Ovary (tissue), 9 donors: ENCODE results near the gene MTM1. TPM values are rescaled to one million over a fixed set of nuclear protein-coding genes. Genes with fewer than 3 reads are reported as not detected.

Experiments used
- DNase-seq, 5 donors: peaks; one replicate each; pipeline ENCODE4 v3.0.0-alpha.2; 2019 to 2020
- H3K27ac ChIP-seq, 2 donors: fragments of 200-600 bp; one replicate each; pipeline versions ENCODE4 v1.5.1 to v1.8.0; 2019 to 2022
- H3K27me3 ChIP-seq: fragments of 200-600 bp; one replicate; pipeline ENCODE4 v1.8.0; 2022
- H3K36me3 ChIP-seq: fragments of 200-600 bp; sonication (generic); one replicate; pipeline ENCODE4 v1.5.1; 2019
- H3K4me1 ChIP-seq: one replicate; pipeline ENCODE4 v1.8.1; 2013; ENCODE audit warnings: mild to moderate bottlenecking, moderate library complexity; ENCODE audit not compliant: insufficient read depth
- H3K4me3 ChIP-seq: fragments of 200-600 bp; sonication (generic); one replicate; pipeline ENCODE4 v1.5.1; 2017
- H3K9me3 ChIP-seq, 2 donors: fragments of 200-600 bp in 1 of 2; sonication (generic) in 1 of 2; one replicate each; pipeline versions ENCODE4 v1.5.1 to v1.8.1; 2013 to 2019; ENCODE audit warnings: mild to moderate bottlenecking in 1 of 2, moderate library complexity in 1 of 2
- EP300 ChIP-seq: sonication (generic); formaldehyde crosslinking; IDR thresholded peaks from one replicate; pipeline ENCODE4 v1.6.1; 2017; ENCODE audit warnings: antibody characterized with exemption
- POLR2A ChIP-seq: fragments of 450-650 bp; IDR thresholded peaks from one replicate; pipeline ENCODE4 v1.6.1; 2017; ENCODE audit warnings: antibody characterized with exemption, mild to moderate bottlenecking, moderate library complexity
- WGBS, 3 donors: extraction: QIAGEN DNeasy Blood & Tissue Kit in 1 of 3; methylation state at CpG; one replicate each; pipeline versions ENCODE4 v1.1.5 to v1.1.7; 2013 to 2017; 5-methylcytosine and 5-hydroxymethylcytosine counted together
- intact Hi-C, 4 donors: fragments of 100-400 bp; cut with DNase I; formaldehyde crosslinking; loops; one replicate each; pipeline versions ENCODE4 v1.11.0 to v1.15.1; 2022 to 2023
- polyA plus RNA-seq, 2 donors: library from polyadenylated mRNA; stranded (reverse); fragments of 200-250 nt in 1 of 2; fragments of 350-450 nt in 1 of 2; fragmentation: Illumina TruSeq in 1 of 2; extraction: RNeasy Lipid Tissue Mini Kit (QIAGEN cat#74804) in 1 of 2; gene quantifications; one replicate each; pipeline ENCODE4 v1.2.3, GENCODE V29; 2013 to 2014
- total RNA-seq, 7 donors: library from RNA; depleted of rRNA in 2 of 7; stranded (reverse); fragments of >200 nt in 2 of 7; fragmentation: NEBNext Ultra II Directional in 3 of 7; extraction: Animal tissue kit (Norgen Biotek cat#: 25700) in 3 of 7; gene quantifications; one replicate each; pipeline versions ENCODE4 v1.1.0 to v1.2.4, GENCODE V29; 2016 to 2023
- TF ChIP-seq, protein P1 (sequence below), 3 donors: fragments of 450-650 bp in 2 of 3; fragments of 200-600 bp in 1 of 3; IDR thresholded peaks; one replicate each; pipeline versions ENCODE4 v1.5.1 to v1.8.0; 2016 to 2022; ENCODE audit warnings: antibody characterized with exemption in 3 of 3, mild to moderate bottlenecking in 1 of 3
- donor health status: DM: no; HTN: no; CAD: no; lungs with moderate emphysema.
- donor health status: DM: no; HTN: no; CAD: no.
- donor health status: Bipolar disorder and iron deficiency.
- donor health status: DM: yes; HTN: yes; CAD: no.
- donor health status: DM: no; HTN: no; CAD: no.
- donor health status: DM: yes; HTN: yes; CAD: no.

The MTM1 gene
- total and polyA plus RNA-seq, 9 donors, result 8.8 to 28.3 (median 23.4) TPM

DNA sequence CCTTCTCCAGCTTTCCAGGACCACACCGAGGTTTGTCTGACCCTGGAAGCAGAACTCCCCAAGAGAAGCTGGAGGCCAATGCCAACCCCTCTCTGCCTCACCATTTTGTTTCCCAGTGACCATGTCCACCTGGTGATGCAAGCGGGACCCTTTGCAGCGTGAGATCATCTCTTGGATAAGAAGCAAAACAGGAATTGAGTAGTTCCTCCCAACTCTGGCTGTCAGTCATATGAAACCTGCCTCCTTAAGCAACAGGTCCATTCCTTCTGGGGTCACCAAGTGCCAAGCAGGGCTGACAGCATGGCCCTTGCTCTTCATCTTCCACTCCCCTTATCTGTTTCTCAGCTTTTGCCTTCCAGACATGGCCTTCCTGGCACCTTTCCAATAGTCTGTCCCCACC lies 41.3 kb upstream of the MTM1 start:
- no peak for DNase-seq
- no peaks in the 10 kb centered on the region for H3K9me3 ChIP-seq
- TF ChIP-seq, protein P1, sequence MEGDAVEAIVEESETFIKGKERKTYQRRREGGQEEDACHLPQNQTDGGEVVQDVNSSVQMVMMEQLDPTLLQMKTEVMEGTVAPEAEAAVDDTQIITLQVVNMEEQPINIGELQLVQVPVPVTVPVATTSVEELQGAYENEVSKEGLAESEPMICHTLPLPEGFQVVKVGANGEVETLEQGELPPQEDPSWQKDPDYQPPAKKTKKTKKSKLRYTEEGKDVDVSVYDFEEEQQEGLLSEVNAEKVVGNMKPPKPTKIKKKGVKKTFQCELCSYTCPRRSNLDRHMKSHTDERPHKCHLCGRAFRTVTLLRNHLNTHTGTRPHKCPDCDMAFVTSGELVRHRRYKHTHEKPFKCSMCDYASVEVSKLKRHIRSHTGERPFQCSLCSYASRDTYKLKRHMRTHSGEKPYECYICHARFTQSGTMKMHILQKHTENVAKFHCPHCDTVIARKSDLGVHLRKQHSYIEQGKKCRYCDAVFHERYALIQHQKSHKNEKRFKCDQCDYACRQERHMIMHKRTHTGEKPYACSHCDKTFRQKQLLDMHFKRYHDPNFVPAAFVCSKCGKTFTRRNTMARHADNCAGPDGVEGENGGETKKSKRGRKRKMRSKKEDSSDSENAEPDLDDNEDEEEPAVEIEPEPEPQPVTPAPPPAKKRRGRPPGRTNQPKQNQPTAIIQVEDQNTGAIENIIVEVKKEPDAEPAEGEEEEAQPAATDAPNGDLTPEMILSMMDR (IDR thresholded peaks at IDR 0.05), result no peak
- TF ChIP-seq POLR2A (no peak), EP300 (no peak)
- peaks cover 3% of the 10 kb centered on the region for H3K4me1 ChIP-seq
- H3K27ac ChIP-seq, result no peak overlapping the region
- H3K36me3 ChIP-seq, result no peaks in the 10 kb centered on the region
- intact Hi-C loops, result no loop called here
- 74 to 86% (median 85%) methylated on average over 3 of the region's 3 CpGs for whole genome bisulfite sequencing, 3 donors
- no peak overlapping the region for H3K4me3 ChIP-seq
- H3K27me3 ChIP-seq, result no peaks in the 10 kb centered on the region

DNA sequence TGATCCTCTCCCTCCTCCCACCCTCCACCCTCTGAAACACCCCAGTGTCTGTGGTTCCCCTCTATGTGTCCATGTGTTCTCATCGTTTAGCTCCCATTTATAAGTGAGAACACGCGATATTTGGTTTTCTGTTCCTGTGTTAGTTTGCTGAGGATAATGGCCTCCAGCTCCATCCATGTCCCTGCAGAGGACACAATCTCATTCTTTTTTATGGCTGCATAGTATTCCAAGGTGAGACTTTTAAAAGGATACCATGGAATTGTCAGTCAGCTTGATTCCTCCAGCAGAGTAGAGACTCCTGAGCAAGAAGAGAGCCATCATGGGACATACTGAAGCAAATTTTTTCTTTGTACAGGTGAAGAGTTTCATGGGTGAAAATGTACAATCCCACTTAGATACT lies 38.8 kb upstream of the MTM1 start:
- H3K27ac ChIP-seq, result no peak overlapping the region
- H3K9me3 ChIP-seq, result no peaks in the 10 kb centered on the region
- intact Hi-C loops, result no loop called here
- H3K4me3 ChIP-seq, result no peak overlapping the region
- no peak for DNase-seq
- no peaks in the 10 kb centered on the region for H3K36me3 ChIP-seq
- no peaks in the 10 kb centered on the region for H3K27me3 ChIP-seq
- peaks cover 3% of the 10 kb centered on the region for H3K4me1 ChIP-seq
- 88 to 95% (median 89%) methylated on average over 3 of the region's 3 CpGs for WGBS, 3 donors
- no peak for TF ChIP-seq POLR2A
- no peak for TF ChIP-seq EP300
- TF ChIP-seq, protein P1 (IDR thresholded peaks at IDR 0.05), result no peak

DNA sequence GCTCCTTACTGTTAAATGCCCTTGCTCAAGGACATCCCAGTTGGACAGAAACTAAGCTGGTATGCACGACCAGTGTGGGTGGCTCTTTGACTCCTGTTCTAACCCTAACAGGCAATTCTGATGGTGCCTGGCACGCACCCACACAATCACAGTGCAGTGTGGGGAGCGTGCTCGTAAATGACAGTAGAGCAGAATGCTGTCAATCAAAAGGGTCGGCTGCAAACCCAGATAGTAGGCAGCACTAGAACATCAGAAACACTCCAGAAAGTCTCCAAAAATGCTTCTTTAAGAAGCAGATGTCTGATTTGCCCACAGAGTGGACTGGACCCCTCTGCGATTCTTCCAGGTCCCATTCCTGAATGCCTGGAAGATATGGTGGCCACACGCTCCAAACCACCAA lies 37.6 kb upstream of the MTM1 start:
- 77 to 87% (median 80%) methylated on average over 7 of the region's 7 CpGs for WGBS, 3 donors
- no peak for DNase-seq
- no peaks in the 10 kb centered on the region for H3K36me3 ChIP-seq
- H3K4me3 ChIP-seq, result no peak overlapping the region
- TF ChIP-seq, protein P1 (IDR thresholded peaks at IDR 0.05), result no peak
- no peak for TF ChIP-seq POLR2A
- TF ChIP-seq EP300, result no peak
- intact Hi-C loops, result no loop called here
- H3K9me3 ChIP-seq, result no peaks in the 10 kb centered on the region
- H3K27me3 ChIP-seq, result no peaks in the 10 kb centered on the region
- no peak overlapping the region for H3K27ac ChIP-seq
- peaks cover 3% of the 10 kb centered on the region for H3K4me1 ChIP-seq

DNA sequence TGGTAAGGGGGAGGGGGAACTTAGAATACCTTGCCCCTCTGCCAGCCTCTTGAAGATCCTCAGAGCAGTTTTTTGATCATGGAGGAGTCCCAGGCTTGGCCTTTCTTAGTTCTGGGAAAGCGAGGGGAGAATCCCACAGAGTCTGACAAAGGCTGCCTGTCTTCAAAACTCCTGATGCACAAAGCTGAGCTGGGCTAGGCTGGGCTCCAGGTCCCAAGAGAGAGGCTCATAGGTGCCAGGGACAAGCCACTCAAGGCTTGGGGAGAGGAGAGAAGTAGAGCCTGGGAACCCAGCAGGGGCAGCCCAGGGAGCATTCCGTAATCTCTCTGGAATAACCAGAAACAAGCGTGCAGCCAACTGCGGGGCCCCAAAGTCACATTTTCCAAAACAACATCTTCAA lies 37.0 kb upstream of the MTM1 start:
- Histone ChIP-seq H3K27ac (no peak overlapping the region), H3K27me3 (no peaks in the 10 kb centered on the region), H3K9me3 (no peaks in the 10 kb centered on the region), H3K4me3 (no peak overlapping the region), H3K36me3 (no peaks in the 10 kb centered on the region), H3K4me1 (peaks cover 3% of the 10 kb centered on the region)
- WGBS, 3 donors, result 48 to 64% (median 61%) methylated on average over 4 of the region's 4 CpGs
- TF ChIP-seq EP300 (no peak), POLR2A (no peak)
- TF ChIP-seq, protein P1 (IDR thresholded peaks at IDR 0.05), result no peak
- DNase-seq, result no peak
- intact Hi-C loops, result no loop called here

DNA sequence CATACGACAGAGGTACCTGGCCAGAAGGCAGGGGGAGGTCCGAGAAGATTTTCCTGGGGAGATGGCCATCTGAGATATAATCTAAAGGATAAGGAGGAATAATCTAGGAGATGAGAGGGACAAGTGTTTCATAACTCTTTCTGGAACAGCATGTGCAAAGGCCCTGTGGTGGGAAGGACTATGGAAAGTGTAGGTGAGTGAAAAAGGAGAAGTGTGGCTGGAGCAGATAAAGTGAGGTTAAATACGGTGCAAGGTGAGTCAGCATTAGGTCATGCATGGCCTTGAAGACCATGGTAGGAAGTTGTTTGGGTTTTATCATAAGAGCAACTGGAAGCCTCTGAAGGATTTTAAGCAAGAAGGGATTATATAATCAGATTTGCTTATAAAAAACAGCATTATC lies 34.6 kb upstream of the MTM1 start:
- Histone ChIP-seq H3K27ac (no peak overlapping the region), H3K36me3 (no peaks in the 10 kb centered on the region), H3K9me3 (no peaks in the 10 kb centered on the region), H3K4me3 (no peak overlapping the region), H3K4me1 (no peaks in the 10 kb centered on the region), H3K27me3 (no peaks in the 10 kb centered on the region)
- TF ChIP-seq, protein P1 (IDR thresholded peaks at IDR 0.05), result no peak
- TF ChIP-seq POLR2A, result no peak
- no peak for TF ChIP-seq EP300
- no peak for DNase-seq
- intact Hi-C loops, result no loop called here
- WGBS, 3 donors, result 62 to 74% (median 71%) methylated on average over 3 of the region's 3 CpGs
